ENCODE data around the gene CAP2.

Gene CAP2

DNA sequence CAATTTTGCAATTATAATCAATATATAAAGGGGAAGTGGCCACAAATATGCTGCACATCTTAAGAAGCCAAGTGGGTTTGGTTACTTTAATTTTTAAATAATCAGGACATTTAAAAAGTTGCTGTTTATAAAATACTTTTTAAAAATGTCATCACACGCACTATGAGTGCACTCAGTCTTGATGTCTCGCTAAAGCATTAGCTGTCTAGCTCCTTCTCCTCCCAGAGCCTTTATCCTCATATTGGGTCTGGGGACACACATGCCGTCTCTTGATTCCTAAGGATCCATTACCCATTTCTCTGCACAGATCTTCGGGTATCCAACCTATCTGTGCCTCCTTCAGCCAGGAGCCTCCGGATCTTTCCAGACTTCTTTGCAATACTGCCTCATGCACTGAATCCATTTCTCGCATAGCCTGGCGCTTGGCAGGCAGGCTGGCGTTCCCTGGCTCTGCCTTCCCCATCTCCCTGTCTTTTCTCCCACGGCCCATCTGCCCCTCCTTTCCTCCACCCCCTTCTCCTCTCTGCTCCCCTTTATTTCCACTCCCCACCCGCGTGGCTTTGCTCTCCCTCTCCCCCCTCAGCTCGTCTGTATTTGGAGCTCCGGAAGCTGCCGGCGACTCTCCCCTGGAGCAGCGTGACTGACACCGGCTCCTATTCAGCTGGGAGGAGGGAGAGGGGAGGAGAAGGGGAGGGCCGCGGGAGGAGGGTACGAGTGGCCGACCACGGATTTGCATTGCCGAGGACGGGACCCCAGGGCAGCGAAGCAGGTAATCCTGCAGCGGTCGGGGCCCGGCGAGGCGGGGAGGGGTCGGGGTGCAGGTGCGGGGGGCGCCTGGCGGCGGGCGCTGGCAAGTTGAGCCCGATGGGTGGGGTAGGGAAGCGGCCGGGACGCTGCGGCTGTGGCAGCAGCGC, at the start of gene CAP2:
TSS of gene CAP2 (plus strand) at position 618 of the 914 bp plus-strand sequence. CDS start 27,961 bp downstream, outside the sequence.
- no peak for TF ChIP-seq CTCF (conservative IDR thresholded peaks at IDR 0.05; ENCODE audit: low read depth)
- CTCF ChIA-PET: interaction anchor here (0.6 kb wide), 1 partner anchor 203 kb away, joined by 3 read pairs; no protein-coding TSS in a partner anchor
- peak; percentile 45 for DNase-seq (ENCODE audit: low spot score)
- H3K27ac ChIP-seq: peak within 1 kb of the TSS; percentile 95
- POLR2A ChIA-PET (ENCODE audit: low non-redundant PET): interaction anchor here (0.6 kb wide), 1 partner anchor 34 kb away, joined by 4 read pairs; no protein-coding TSS in a partner anchor

DNA sequence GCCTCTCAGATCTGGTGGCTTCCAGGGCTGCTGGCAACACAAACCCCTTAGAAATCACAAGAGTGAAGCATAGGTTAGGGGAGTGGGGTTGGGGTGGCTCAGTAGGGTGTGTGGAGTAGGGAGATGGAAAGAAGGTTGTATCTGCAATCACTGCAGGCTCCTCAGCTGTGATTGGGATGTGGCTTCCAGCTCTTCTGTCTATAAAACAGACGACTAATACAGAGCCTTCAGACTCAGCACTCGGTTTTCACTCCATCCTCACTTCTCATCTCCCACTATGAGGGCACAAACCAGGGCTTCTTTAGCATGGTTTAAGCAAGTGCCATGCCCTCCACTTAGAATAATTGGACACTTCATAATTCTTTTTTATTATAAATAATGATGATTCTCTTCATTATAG, 46.4 kb upstream of the CAP2 start:
- no peak for TF ChIP-seq CTCF (conservative IDR thresholded peaks at IDR 0.05; ENCODE audit: low read depth)
- no peak overlapping the region for H3K27ac ChIP-seq
- ChIA-PET POLR2A (ENCODE audit: low non-redundant PET) (interaction anchor here (0.6 kb wide), 1 partner anchor 79 kb away, joined by 4 read pairs; no protein-coding TSS in a partner anchor), CTCF (interaction anchor here (0.6 kb wide), 1 partner anchor 207 kb away, joined by 3 read pairs; no protein-coding TSS in a partner anchor)
- DNase-seq (ENCODE audit: low spot score): no peak

DNA sequence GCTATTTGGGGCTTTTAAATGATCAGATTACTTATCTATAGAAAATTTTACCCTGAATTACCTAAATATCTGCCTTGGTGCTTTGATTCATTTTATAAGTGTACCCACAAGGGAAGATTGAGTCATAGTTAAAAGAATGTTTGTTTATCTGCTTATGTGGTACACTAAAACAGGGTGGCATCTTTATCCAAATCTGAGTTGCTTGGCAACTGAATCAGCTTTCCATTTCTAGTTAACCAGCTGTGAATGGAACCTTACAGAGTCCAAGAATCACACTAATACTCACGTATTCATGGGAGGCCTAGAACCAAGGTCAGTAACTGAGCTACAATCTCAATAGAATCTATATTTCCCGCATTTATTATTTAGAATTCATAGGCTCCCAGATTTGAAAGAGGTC, 44.0 kb upstream of the CAP2 start:
- POLR2A ChIA-PET (ENCODE audit: low non-redundant PET): no interaction called here
- no peak overlapping the region for H3K27ac ChIP-seq
- peak; percentile 9 for DNase-seq (ENCODE audit: low spot score)

GRCh38 chr6:17352302-17352701, 41.1 kb upstream of the CAP2 start:
- CTCF ChIA-PET: no interaction called here
- no peak for DNase-seq (ENCODE audit: low spot score)

More for the DNA sequence above, 44.0 kb upstream of the CAP2 start:
- CTCF ChIA-PET: interaction anchor here (0.6 to 0.8 kb wide), 2 partner anchors 42 to 218 kb away, joined by 4 to 5 read pairs; no protein-coding TSS in a partner anchor
- no peak for TF ChIP-seq CTCF (conservative IDR thresholded peaks at IDR 0.05; ENCODE audit: low read depth)

GRCh38 chr6:17353440-17354175, 39.8 kb upstream of the CAP2 start:
- CTCF ChIA-PET: interaction anchor here (0.6 kb wide), 1 partner anchor 20 kb away, joined by 3 read pairs; no protein-coding TSS in a partner anchor
- TF ChIP-seq CTCF (conservative IDR thresholded peaks at IDR 0.05; ENCODE audit: low read depth): no peak
- DNase-seq (ENCODE audit: low spot score): no peak
- POLR2A ChIA-PET (ENCODE audit: low non-redundant PET): no interaction called here
- H3K27ac ChIP-seq: no peak overlapping the region

More at GRCh38 chr6:17352302-17352701, 41.1 kb upstream of the CAP2 start:
- H3K27ac ChIP-seq: no peak overlapping the region
- POLR2A ChIA-PET (ENCODE audit: low non-redundant PET): no interaction called here
- no peak for TF ChIP-seq CTCF (conservative IDR thresholded peaks at IDR 0.05; ENCODE audit: low read depth)

Measured in RWPE1 (cell line).